ENCODE data around the gene DDB1. TPM values are rescaled to one million over a fixed set of nuclear protein-coding genes. Genes with fewer than 3 reads are reported as not detected.
A peak's percentile ranks its signal among the peaks of the same experiment; 100 is the strongest.

DDB1 gene
- total RNA-seq, 1 donor from 2014 or later, result 165 TPM

GRCh38 chr11:61337706-61338470, 5.0 kb upstream of the DDB1 start:
- no peak for DNase-seq (ENCODE audit: low read depth)
- no peak for TF ChIP-seq CTCF (IDR thresholded peaks at IDR 0.05; ENCODE audit: insufficient read depth, low read length, poor library complexity, severe bottlenecking)

GRCh38 chr11:61336171-61336935, 3.4 kb upstream of the DDB1 start:
- peak; percentile 98 for TF ChIP-seq CTCF (IDR thresholded peaks at IDR 0.05; ENCODE audit: insufficient read depth, low read length, poor library complexity, severe bottlenecking)
- Histone ChIP-seq H3K4me3 (ENCODE audit: low read depth, low read length) (no peak overlapping the region), H3K27me3 (ENCODE audit: control insufficient read depth, insufficient read depth, low read length) (no peaks in the 10 kb centered on the region), H3K36me3 (ENCODE audit: control insufficient read depth, insufficient read depth, low read length) (no peaks in the 10 kb centered on the region)
- peak; percentile 31 for DNase-seq (ENCODE audit: low read depth)

More at GRCh38 chr11:61337706-61338470, 5.0 kb upstream of the DDB1 start:
- Histone ChIP-seq H3K27me3 (ENCODE audit: control insufficient read depth, insufficient read depth, low read length) (no peaks in the 10 kb centered on the region), H3K36me3 (ENCODE audit: control insufficient read depth, insufficient read depth, low read length) (no peaks in the 10 kb centered on the region), H3K4me3 (ENCODE audit: low read depth, low read length) (no peak overlapping the region)

GRCh38 chr11:61335355-61335710, 2.4 kb upstream of the DDB1 start:
- TF ChIP-seq CTCF (IDR thresholded peaks at IDR 0.05; ENCODE audit: insufficient read depth, low read length, poor library complexity, severe bottlenecking), result no peak
- DNase-seq (ENCODE audit: low read depth), result no peak
- no peak overlapping the region for H3K4me3 ChIP-seq (ENCODE audit: low read depth, low read length)
- no peaks in the 10 kb centered on the region for H3K36me3 ChIP-seq (ENCODE audit: control insufficient read depth, insufficient read depth, low read length)
- no peaks in the 10 kb centered on the region for H3K27me3 ChIP-seq (ENCODE audit: control insufficient read depth, insufficient read depth, low read length)

GRCh38 chr11:61334434-61335354, 1.8 kb upstream of the DDB1 start:
- Histone ChIP-seq H3K27me3 (ENCODE audit: control insufficient read depth, insufficient read depth, low read length) (no peaks in the 10 kb centered on the region), H3K4me3 (ENCODE audit: low read depth, low read length) (no peak overlapping the region), H3K36me3 (ENCODE audit: control insufficient read depth, insufficient read depth, low read length) (no peaks in the 10 kb centered on the region)
- TF ChIP-seq CTCF (IDR thresholded peaks at IDR 0.05; ENCODE audit: insufficient read depth, low read length, poor library complexity, severe bottlenecking), result no peak
- DNase-seq (ENCODE audit: low read depth), result no peak

GRCh38 chr11:61333550-61334433, 887 bp upstream of the DDB1 start:
- DNase-seq (ENCODE audit: low read depth), result no peak
- Histone ChIP-seq H3K36me3 (ENCODE audit: control insufficient read depth, insufficient read depth, low read length) (peaks cover 1% of the 10 kb centered on the region), H3K4me3 (ENCODE audit: low read depth, low read length) (peak overlapping the region; percentile 97), H3K27me3 (ENCODE audit: control insufficient read depth, insufficient read depth, low read length) (no peaks in the 10 kb centered on the region)
- no peak for TF ChIP-seq CTCF (IDR thresholded peaks at IDR 0.05; ENCODE audit: insufficient read depth, low read length, poor library complexity, severe bottlenecking)

Data from kidney epithelial cell (primary cell).